GM19468 (cell line): ENCODE measurements around the gene BHLHE23.
A peak's percentile ranks its signal among the peaks of the same experiment; 100 is the strongest.

Source experiments
- ATAC-seq: cut with Tn5 transposase; IDR thresholded peaks from one replicate; pipeline ENCODE4 v1.9.1; 2021; ENCODE audit warnings: mild to moderate bottlenecking, moderate library complexity, moderate number of reproducible peaks; ENCODE audit not compliant: unreplicated experiment; ENCODE audit errors: extremely low read depth

The BHLHE23 gene

GRCh38 chr20:63011798-63012197 is 5.0 kb upstream of the BHLHE23 start:
- no peak for ATAC-seq

- ATAC-seq = no peak
Observed at GRCh38 chr20:63009988-63010769, 3.4 kb upstream of the BHLHE23 start.

DNA sequence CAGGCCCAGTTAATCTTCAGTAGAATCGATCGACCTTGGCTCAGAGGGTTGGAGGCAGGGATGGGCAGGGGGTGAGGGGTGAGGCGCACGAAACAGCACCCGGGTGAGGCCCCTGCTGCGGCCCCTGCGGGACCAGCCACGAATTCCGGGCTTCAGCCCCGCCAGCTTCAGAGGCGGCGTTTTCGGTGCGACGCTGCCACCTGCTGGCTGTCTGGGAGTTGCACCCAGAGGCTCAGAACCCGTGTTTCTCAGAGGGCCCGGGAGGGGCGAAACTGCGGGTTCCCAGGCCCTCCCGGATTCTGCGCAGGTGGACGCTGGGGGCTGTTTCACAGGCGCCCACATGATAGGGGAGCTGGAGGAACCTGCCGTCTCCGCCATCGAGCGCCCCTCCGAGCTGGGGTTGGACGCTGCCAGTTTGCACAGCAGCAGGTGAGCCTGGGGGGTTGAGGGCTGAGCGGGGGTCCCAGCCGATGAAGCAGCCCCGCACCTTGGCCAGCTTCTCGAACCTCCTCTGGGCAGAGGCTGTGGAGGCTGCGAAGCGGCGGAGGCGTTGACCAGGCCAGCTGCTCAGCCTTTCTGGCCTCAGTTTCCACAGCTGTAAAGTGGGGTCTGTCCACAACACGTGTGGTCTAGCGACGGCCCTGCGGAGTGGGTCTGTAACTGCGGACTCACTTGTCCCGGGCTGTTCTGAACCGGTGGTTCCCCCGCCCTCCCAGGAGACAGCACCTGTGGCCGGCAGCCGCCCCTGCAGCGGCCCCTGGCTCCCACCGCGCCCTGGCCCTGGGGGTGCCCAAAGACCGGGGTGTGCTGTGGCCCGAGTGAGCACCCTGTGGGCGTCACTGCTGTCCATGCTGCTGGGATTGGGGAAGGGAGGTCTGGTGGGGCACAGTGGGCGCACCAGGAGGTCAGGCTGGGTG is 2.5 kb upstream of the BHLHE23 start:
- ATAC-seq = peak; percentile 28

DNA sequence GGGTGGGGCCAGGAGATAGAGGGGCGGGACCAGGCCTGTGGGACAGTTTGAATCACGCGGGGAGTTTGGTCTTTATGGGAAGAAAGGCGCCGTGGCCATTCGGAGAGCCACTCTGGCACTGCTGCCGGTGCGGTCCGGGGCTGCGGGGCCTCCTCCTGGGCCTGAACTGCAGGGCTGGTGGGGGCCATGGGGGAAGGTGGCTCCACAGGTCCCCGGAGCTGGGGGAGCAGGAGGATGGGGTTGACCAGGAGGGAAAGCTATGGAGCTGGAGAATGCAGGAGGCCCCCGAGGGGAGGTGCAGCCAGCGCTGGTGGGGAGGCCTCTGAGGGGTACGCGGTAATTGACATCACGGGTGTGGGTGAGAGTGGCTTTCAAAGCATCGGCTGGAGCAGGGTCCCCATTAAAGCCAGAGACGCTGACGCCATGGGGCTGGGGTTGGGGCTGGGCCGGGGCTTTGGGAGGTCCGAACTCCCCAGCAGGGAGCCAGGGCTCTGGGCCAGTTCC is 1.8 kb upstream of the BHLHE23 start:
- no peak for ATAC-seq

- no peak for ATAC-seq
Observed at GRCh38 chr20:63007646-63008488, 1.1 kb upstream of the BHLHE23 start.

GRCh38 chr20:63007360-63007645 is 539 bp upstream of the BHLHE23 start:
- no peak for ATAC-seq

- ATAC-seq = no peak
Observed at GRCh38 chr20:63005862-63006539, 763 bp downstream of the BHLHE23 start.

DNA sequence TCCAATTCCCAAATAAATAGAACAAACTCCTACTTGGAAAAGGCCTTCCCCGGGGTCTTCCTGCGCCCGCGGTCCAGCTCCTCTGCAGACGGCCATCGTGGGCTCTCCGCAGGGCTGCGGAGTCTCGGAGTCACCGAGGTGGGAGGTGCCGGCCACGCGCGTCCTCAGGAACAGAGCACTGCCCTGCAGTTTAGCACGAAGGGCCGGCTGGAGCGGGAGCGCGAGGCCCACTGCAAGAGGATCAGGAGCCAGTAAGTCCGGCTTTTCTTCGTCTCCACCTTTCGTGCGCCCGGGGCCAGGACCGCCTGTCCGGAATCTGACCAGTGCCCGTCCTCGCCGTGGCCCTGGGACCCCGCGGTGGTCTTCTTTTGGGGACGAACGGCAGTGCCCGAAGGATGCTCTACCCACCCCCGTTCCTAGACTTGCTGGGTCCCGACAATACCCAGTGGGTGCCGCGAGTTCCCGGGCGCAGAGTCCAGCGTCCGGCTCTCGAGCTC is 1.4 kb downstream of the BHLHE23 start:
- no peak for ATAC-seq

DNA sequence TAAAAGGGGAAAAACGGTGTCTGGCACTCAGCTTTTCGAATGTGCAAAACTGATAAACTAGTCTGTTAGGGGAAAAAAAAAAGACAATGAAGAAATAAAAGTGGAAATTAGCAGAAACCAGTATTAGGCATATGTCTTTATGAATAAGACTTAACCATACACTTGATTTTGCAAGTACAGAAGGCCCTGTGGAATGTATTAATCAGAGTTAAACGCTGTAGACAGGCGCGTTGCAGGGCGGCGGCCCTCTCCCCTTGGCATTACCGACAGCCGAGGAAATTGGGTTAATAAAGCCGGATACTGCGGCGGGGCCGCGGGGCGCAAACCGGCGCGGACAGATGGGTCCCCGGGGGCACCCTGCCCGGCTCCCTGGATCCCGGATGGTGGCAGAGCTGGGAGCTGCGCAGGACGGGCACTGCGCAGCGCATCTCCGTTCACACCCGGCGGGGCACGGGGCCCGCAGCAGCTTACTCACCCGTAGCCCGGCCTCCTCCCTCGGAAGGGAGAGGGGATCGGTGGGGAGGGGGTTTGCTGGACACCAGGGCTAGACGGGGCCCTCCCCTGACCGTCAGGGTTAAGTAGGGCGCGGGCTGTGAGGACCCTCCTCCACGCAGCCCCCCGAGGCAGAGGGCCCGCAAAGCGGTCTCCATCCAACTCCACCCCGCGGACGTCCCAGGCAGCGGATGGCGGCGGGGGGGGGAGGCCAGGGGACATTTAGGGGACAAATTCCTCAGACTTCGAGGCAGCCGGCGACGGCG is 2.0 kb downstream of the BHLHE23 start:
- no peak for ATAC-seq

DNA sequence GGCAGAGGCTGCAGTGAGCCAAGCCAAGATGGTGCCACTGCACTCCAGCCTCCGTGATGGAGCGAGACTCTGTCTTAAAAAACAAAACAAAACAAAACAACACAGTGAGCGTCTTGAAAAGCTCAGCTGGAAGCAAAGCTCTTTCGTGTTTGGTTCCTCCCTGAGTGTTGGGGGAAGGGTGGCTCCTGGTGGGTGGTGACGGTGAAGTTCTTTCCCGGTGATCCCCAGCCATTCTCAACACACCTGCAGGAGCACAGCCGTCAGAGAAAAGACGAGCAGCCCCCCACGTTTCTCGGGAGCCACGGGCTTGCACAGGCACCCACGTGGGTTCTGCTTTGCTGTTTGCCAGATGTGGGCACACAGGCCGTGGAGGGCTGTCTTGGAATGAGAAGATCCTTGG is 3.2 kb downstream of the BHLHE23 start:
- ATAC-seq = no peak

DNA sequence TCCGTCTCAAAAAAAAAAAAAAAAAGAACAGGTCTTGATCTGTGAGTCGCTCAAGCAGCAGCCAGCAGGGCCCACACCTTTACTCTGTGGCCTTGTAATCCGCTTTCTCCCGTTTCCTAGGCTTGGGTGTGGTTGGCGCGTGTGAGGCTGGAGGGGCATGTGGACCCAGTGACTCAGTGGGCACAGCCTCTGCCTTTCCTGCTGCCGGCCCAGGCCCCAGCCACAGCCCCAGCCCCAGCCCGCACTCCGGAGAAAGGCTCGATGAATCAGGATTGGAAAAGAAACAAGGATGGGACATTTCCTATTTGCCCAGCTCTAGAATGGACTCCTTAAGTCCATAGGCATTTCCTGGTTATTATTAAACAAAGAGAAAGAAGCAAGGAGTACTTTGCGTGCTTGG is 4.3 kb downstream of the BHLHE23 start:
- no peak for ATAC-seq

- ATAC-seq = no peak
Observed at GRCh38 chr20:63000958-63001357, 5.8 kb downstream of the BHLHE23 start.

GRCh38 chr20:63000036-63000435 is 6.7 kb downstream of the BHLHE23 start:
- ATAC-seq = no peak

DNA sequence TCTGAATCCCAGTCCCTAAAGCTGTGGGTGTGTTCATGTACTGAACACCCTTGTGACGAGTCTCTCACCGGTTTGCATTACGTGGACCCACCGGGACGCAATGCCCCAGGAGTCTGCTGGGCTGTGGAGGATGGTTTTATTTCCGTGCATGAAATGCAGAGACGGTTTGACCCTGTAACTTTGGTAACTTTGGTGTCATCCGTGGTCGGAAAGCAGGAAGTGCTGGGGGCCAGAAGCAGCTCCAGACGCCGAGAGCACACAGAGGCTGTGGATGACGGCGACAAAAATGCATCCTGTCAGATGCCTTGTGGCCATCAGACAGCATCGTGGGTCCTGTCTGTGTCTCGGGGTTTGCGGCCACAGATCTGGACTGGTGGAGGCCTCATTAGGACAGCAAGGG is 7.2 kb downstream of the BHLHE23 start:
- ATAC-seq = no peak

GRCh38 chr20:62998449-62998848 is 8.3 kb downstream of the BHLHE23 start:
- ATAC-seq = no peak

GRCh38 chr20:62997417-62998035 is 9.2 kb downstream of the BHLHE23 start:
- ATAC-seq = no peak

- no peak for ATAC-seq
Observed at GRCh38 chr20:62996596-62996982, 10.2 kb downstream of the BHLHE23 start.

- no peak for ATAC-seq
Observed at GRCh38 chr20:62995898-62996595, 10.7 kb downstream of the BHLHE23 start.
